Measurements from ENCODE around the gene MKRN1. TPM values are rescaled to one million over a fixed set of nuclear protein-coding genes. Genes with fewer than 3 reads are reported as not detected.

Gene MKRN1
- total RNA-seq, 1 experiment from 2014 or later = 182 TPM

GRCh38 chr7:140426130-140426529 lies 53.2 kb downstream of the MKRN1 start:
- H3K36me3 ChIP-seq (ENCODE audit: low read depth) = no peaks in the 10 kb centered on the region
- intact Hi-C loops (cut with micrococcal nuclease; ENCODE audit: unreplicated experiment) = no loop called here
- no peak overlapping the region for H3K4me2 ChIP-seq
- H3K9me3 ChIP-seq (ENCODE audit: insufficient read depth, low read depth) = no peaks in the 10 kb centered on the region
- no peak for TF ChIP-seq CTCF (conservative IDR thresholded peaks at IDR 0.05)
- H2AFZ ChIP-seq = no peak overlapping the region
- H3K4me3 ChIP-seq = no peak overlapping the region
- H3K79me2 ChIP-seq (ENCODE audit: low read depth) = no peaks in the 10 kb centered on the region
- no peak overlapping the region for H3K27ac ChIP-seq
- DNase-seq = no peak
- CTCF ChIA-PET = no interaction called here
- H3K9me2 ChIP-seq (ENCODE audit: insufficient read depth) = no peaks in the 10 kb centered on the region
- H3K27me3 ChIP-seq (ENCODE audit: insufficient read depth, low read depth) = no peaks in the 10 kb centered on the region
- H4K20me1 ChIP-seq (ENCODE audit: insufficient read depth) = no peaks in the 10 kb centered on the region
- POLR2A ChIA-PET (ENCODE audit: unreplicated experiment) = no interaction called here
- no TSS peak for BruUV-seq (replicated peaks)
- no peaks in the 10 kb centered on the region for H3K4me1 ChIP-seq (replicated peaks; ENCODE audit: insufficient read depth)
- no peaks in the 10 kb centered on the region for H3F3A ChIP-seq (ENCODE audit: insufficient read depth, low read depth)

- Histone ChIP-seq H3K4me1 (replicated peaks; ENCODE audit: insufficient read depth) (no peaks in the 10 kb centered on the region), H3K79me2 (ENCODE audit: low read depth) (no peaks in the 10 kb centered on the region), H3K4me3 (no peak overlapping the region), H3K36me3 (ENCODE audit: low read depth) (no peaks in the 10 kb centered on the region), H3F3A (ENCODE audit: insufficient read depth, low read depth) (no peaks in the 10 kb centered on the region), H3K4me2 (no peak overlapping the region), H3K9me3 (ENCODE audit: insufficient read depth, low read depth) (no peaks in the 10 kb centered on the region), H3K27me3 (ENCODE audit: insufficient read depth, low read depth) (no peaks in the 10 kb centered on the region), H3K9me2 (ENCODE audit: insufficient read depth) (no peaks in the 10 kb centered on the region), H4K20me1 (ENCODE audit: insufficient read depth) (no peaks in the 10 kb centered on the region), H3K27ac (no peak overlapping the region), H2AFZ (no peak overlapping the region)
- TF ChIP-seq CTCF (conservative IDR thresholded peaks at IDR 0.05) (no peak), EZH2 (IDR thresholded peaks at IDR 0.05; ENCODE audit: low read depth) (no peak)
- intact Hi-C loops (cut with micrococcal nuclease; ENCODE audit: unreplicated experiment) = no loop called here
- no peak for DNase-seq
- no TSS peak for BruUV-seq (replicated peaks)
- CTCF ChIA-PET = no interaction called here
- POLR2A ChIA-PET (ENCODE audit: unreplicated experiment) = no interaction called here
Observed at GRCh38 chr7:140425718-140426117, 53.6 kb downstream of the MKRN1 start.

DNA sequence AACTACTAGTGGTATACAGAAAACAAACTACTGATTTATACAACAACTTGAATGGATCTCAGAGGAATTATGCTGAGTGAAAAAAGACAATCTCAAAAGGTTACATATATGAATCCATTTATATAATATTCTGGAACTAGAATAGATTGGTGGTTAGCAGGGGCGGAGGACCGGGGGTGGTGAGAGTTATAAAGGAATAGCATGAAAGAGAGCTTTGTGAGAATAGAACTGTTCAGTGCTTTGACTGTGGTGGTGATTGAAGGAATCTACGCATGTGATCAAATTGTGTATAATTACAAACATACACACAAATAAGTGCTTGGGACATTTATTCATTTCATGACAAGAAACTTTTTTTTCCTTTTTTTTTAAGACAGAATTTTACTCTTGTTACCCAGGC lies 55.8 kb downstream of the MKRN1 start:
- H3K9me2 ChIP-seq (ENCODE audit: insufficient read depth) = no peaks in the 10 kb centered on the region
- no peak overlapping the region for H2AFZ ChIP-seq
- H3K36me3 ChIP-seq (ENCODE audit: low read depth) = no peaks in the 10 kb centered on the region
- H3K27me3 ChIP-seq (ENCODE audit: insufficient read depth, low read depth) = no peaks in the 10 kb centered on the region
- DNase-seq = no peak
- intact Hi-C loops (cut with micrococcal nuclease; ENCODE audit: unreplicated experiment) = no loop called here
- H3K4me2 ChIP-seq = no peak overlapping the region
- H3F3A ChIP-seq (ENCODE audit: insufficient read depth, low read depth) = no peaks in the 10 kb centered on the region
- H3K4me1 ChIP-seq (replicated peaks; ENCODE audit: insufficient read depth) = no peaks in the 10 kb centered on the region
- H3K27ac ChIP-seq = no peak overlapping the region
- no peaks in the 10 kb centered on the region for H3K9me3 ChIP-seq (ENCODE audit: insufficient read depth, low read depth)
- POLR2A ChIA-PET (ENCODE audit: unreplicated experiment) = no interaction called here
- H4K20me1 ChIP-seq (ENCODE audit: insufficient read depth) = no peaks in the 10 kb centered on the region
- CTCF ChIA-PET = interaction anchor here (0.7 kb wide), 1 partner anchor 14 kb away, joined by 5 read pairs; no protein-coding TSS in a partner anchor
- no peaks in the 10 kb centered on the region for H3K79me2 ChIP-seq (ENCODE audit: low read depth)
- TF ChIP-seq EZH2 (IDR thresholded peaks at IDR 0.05; ENCODE audit: low read depth) (no peak), CTCF (conservative IDR thresholded peaks at IDR 0.05) (no peak)
- BruUV-seq (replicated peaks) = no TSS peak
- H3K4me3 ChIP-seq = no peak overlapping the region
